GM12891 (cell line): ENCODE data around the gene UBTD2.

ENCODE experiments used
- POLR2A ChIP-seq: IDR thresholded peaks from 2 replicates; pipeline ENCODE4 v1.6.1; 2011; ENCODE audit warnings: low read depth, low read length, control low read depth
- POLR2AphosphoS5 ChIP-seq: IDR thresholded peaks from 2 replicates; pipeline ENCODE4 v1.6.1; 2011; ENCODE audit warnings: low read depth, low read length, control low read depth
- POU2F2 ChIP-seq: IDR thresholded peaks from 2 replicates; pipeline ENCODE4 v1.6.1; 2011; ENCODE audit warnings: low read depth, mild to moderate bottlenecking, control low read depth, low read length, moderate library complexity
- SPI1 ChIP-seq: IDR thresholded peaks from 2 replicates; pipeline ENCODE4 v1.6.1; 2011; ENCODE audit warnings: low read depth, low read length, control low read depth
- TAF1 ChIP-seq: IDR thresholded peaks from 2 replicates; pipeline ENCODE4 v1.6.1; 2011; ENCODE audit warnings: low read depth, low read length, control low read depth

GRCh38 chr5:172282272-172283019 lies 1.1 kb downstream of the UBTD2 start:
- TF ChIP-seq POLR2AphosphoS5, result no peak
- no peak for TF ChIP-seq POLR2A
- no peak for TF ChIP-seq TAF1
- TF ChIP-seq SPI1, result no peak
- no peak for TF ChIP-seq POU2F2
